ENCODE measurements around the gene CCDC51.

Gene CCDC51

DNA sequence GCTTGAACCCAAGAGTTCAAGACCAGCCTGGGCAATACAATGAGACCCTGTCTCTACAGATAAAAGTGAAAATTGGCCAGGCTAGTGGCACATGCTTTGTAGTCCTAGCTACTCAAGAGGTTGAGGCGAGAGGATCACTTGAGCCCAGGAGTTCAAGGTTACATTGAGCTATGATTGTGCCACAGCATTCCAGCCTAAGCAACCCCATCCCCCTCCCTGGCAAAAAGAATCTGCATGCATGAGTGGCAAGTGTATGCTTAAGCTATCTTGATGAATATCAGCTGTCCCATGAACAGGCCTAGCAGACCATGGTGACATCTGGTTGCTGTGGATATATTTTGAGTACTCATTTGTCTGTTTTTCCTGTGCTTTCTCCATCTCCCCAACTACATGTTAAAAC lies 11.4 kb upstream of the CCDC51 start:
- peaks cover 8% of the 10 kb centered on the region for H3K4me1 ChIP-seq (ENCODE audit: low read length)
- peaks cover 24% of the 10 kb centered on the region for H3K79me2 ChIP-seq (ENCODE audit: low read length)
- H4K20me1 ChIP-seq (ENCODE audit: insufficient read depth, low read length) = no peaks in the 10 kb centered on the region
- H3K36me3 ChIP-seq (replicated peaks; ENCODE audit: low read depth, low read length) = peaks cover 32% of the 10 kb centered on the region
- H3K4me2 ChIP-seq (ENCODE audit: low read length) = no peak overlapping the region
- H3K9ac ChIP-seq (ENCODE audit: low read length) = no peak overlapping the region
- no peak overlapping the region for H3K4me3 ChIP-seq (ENCODE audit: low read length)
- no peak overlapping the region for H2AFZ ChIP-seq (ENCODE audit: low read depth, low read length)
- no peaks in the 10 kb centered on the region for H3K9me3 ChIP-seq (ENCODE audit: insufficient read depth, low read length)
- H3K27me3 ChIP-seq (ENCODE audit: low read depth, low read length) = no peaks in the 10 kb centered on the region
- H3K27ac ChIP-seq (ENCODE audit: low read length) = no peak overlapping the region
- TF ChIP-seq, protein P1, sequence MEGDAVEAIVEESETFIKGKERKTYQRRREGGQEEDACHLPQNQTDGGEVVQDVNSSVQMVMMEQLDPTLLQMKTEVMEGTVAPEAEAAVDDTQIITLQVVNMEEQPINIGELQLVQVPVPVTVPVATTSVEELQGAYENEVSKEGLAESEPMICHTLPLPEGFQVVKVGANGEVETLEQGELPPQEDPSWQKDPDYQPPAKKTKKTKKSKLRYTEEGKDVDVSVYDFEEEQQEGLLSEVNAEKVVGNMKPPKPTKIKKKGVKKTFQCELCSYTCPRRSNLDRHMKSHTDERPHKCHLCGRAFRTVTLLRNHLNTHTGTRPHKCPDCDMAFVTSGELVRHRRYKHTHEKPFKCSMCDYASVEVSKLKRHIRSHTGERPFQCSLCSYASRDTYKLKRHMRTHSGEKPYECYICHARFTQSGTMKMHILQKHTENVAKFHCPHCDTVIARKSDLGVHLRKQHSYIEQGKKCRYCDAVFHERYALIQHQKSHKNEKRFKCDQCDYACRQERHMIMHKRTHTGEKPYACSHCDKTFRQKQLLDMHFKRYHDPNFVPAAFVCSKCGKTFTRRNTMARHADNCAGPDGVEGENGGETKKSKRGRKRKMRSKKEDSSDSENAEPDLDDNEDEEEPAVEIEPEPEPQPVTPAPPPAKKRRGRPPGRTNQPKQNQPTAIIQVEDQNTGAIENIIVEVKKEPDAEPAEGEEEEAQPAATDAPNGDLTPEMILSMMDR (IDR thresholded peaks at IDR 0.05; ENCODE audit: low read depth, low read length) = no peak
- TF ChIP-seq EZH2phosphoT487 (IDR thresholded peaks at IDR 0.05; ENCODE audit: low read depth) = no peak

DNA sequence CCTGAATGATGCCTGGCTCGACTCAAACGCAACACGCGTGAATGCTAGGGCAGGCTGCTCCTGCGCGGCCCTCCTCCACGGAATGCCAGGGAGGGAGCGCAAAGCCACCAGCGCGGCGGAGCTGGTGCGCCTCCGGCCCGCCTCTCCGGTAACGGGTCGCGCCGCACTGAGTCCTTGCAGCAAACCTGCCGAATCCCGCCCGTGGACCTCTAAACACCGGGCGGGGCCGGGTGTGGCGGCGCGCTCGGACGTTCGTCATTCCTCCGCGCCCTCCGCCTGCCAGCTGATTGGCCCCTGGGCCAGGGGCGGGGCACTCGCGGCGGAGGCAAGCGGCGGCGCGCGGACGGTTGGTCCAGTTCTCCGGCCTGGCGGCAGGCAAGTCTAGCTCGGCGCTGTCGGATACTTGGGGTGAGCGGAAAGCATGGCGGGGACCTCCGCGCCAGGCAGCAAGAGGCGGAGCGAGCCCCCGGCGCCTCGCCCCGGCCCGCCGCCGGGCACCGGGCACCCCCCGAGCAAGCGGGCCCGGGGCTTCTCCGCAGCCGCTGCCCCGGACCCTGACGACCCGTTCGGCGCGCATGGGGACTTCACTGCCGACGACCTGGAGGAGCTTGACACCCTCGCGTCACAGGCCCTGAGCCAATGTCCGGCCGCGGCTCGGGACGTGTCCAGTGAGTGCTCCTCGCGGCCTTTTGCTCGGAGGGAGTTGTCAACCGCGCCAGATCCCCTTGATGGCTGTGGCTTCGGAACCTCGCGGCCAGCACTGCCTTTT lies 6.7 kb upstream of the CCDC51 start, which contains the start of gene ATRIP:
Gene ATRIP, plus strand, starts transcription at position 313 of the 769 bp plus-strand sequence. Its CDS starts 109 bp downstream, at position 422.
- Histone ChIP-seq H3K27ac (ENCODE audit: low read length) (no peak within 1 kb of the TSS), H4K20me1 (ENCODE audit: insufficient read depth, low read length) (peaks cover 3% of the 10 kb centered on the region; the same call in 1 of the 2 replicates), H2AFZ (ENCODE audit: low read depth, low read length) (peak within 1 kb of the TSS; percentile 81), H3K9ac (ENCODE audit: low read length) (peak within 1 kb of the TSS; percentile 76), H3K9me3 (ENCODE audit: insufficient read depth, low read length) (no peaks in the 10 kb centered on the region), H3K4me1 (ENCODE audit: low read length) (peaks cover 20% of the 10 kb centered on the region), H3K4me2 (ENCODE audit: low read length) (peak within 1 kb of the TSS; percentile 92), H3K79me2 (ENCODE audit: low read length) (peaks cover 50% of the 10 kb centered on the region), H3K4me3 (ENCODE audit: low read length) (peak within 1 kb of the TSS; percentile 89), H3K36me3 (replicated peaks; ENCODE audit: low read depth, low read length) (peaks cover 24% of the 10 kb centered on the region), H3K27me3 (ENCODE audit: low read depth, low read length) (no peaks in the 10 kb centered on the region)
- TF ChIP-seq, protein P1 (IDR thresholded peaks at IDR 0.05; ENCODE audit: low read depth, low read length) = no peak
- TF ChIP-seq EZH2phosphoT487 (IDR thresholded peaks at IDR 0.05; ENCODE audit: low read depth) = no peak

DNA sequence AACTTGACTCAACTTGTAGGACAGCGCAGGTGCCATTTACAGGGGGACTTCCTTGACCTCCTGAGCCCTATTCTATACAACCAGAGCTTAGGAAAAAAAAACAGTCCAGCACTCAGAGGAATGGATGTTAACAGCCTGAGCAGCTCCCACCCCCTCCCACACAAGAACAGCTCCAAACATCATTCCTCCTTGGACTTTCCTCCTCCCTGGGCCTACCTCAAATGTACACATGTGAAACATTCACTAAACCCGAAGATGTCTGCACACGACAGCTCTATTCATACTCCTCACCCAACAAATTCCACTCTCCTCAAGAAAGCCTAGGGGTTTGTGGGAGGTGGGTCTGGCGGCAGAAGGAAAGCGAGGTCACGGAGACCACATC lies 6.1 kb upstream of the CCDC51 start:
- Histone ChIP-seq H3K27ac (ENCODE audit: low read length) (no peak overlapping the region), H3K27me3 (ENCODE audit: low read depth, low read length) (no peaks in the 10 kb centered on the region), H3K36me3 (replicated peaks; ENCODE audit: low read depth, low read length) (peaks cover 22% of the 10 kb centered on the region), H3K9me3 (ENCODE audit: insufficient read depth, low read length) (no peaks in the 10 kb centered on the region), H3K4me3 (ENCODE audit: low read length) (peak overlapping the region; percentile 89), H3K4me1 (ENCODE audit: low read length) (peaks cover 24% of the 10 kb centered on the region), H3K4me2 (ENCODE audit: low read length) (peak overlapping the region; percentile 79), H4K20me1 (ENCODE audit: insufficient read depth, low read length) (peaks cover 4% of the 10 kb centered on the region; the same call in 1 of the 2 replicates), H3K79me2 (ENCODE audit: low read length) (peaks cover 56% of the 10 kb centered on the region), H3K9ac (ENCODE audit: low read length) (peak overlapping the region; percentile 76), H2AFZ (ENCODE audit: low read depth, low read length) (peak overlapping the region; percentile 81)
- TF ChIP-seq, protein P1 (IDR thresholded peaks at IDR 0.05; ENCODE audit: low read depth, low read length) = no peak
- TF ChIP-seq EZH2phosphoT487 (IDR thresholded peaks at IDR 0.05; ENCODE audit: low read depth) = no peak

DNA sequence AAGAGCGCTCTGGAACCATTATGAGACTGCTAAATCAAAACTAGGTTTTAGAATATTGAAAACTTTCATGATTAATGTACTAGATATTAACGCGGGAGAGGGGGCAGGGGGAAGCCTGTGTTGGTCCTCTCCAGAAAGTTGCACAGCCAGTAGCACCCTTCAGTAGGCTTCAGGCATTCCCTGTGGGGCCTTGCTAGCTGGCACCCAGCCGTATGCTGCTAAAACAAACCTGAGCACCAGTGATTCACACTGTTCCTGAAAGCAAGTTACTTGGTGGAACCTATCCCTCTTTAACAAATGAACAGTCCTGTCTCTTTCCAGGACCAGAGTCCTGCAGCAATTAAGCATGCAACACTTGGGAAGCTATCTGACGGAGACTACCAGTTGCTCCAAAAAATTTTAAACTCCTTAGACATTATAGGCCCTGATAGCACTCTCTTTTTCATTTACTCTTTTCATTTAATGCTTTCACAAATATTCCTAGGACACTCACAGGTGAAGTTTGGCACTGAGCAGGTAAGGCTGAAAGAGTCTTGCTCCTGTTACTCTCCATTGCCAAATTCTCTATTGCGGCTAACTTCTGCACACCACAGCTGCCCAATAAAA lies 5.5 kb upstream of the CCDC51 start:
- TF ChIP-seq, protein P1 (IDR thresholded peaks at IDR 0.05; ENCODE audit: low read depth, low read length) = no peak
- TF ChIP-seq EZH2phosphoT487 (IDR thresholded peaks at IDR 0.05; ENCODE audit: low read depth) = no peak
- Histone ChIP-seq H3K4me1 (ENCODE audit: low read length) (peaks cover 24% of the 10 kb centered on the region), H3K4me3 (ENCODE audit: low read length) (peak overlapping the region; percentile 89), H3K36me3 (replicated peaks; ENCODE audit: low read depth, low read length) (peaks cover 22% of the 10 kb centered on the region), H3K4me2 (ENCODE audit: low read length) (peak overlapping the region; percentile 79), H3K79me2 (ENCODE audit: low read length) (peaks cover 63% of the 10 kb centered on the region), H4K20me1 (ENCODE audit: insufficient read depth, low read length) (peaks cover 4% of the 10 kb centered on the region; the same call in 1 of the 2 replicates), H3K9ac (ENCODE audit: low read length) (no peak overlapping the region), H3K9me3 (ENCODE audit: insufficient read depth, low read length) (no peaks in the 10 kb centered on the region), H3K27me3 (ENCODE audit: low read depth, low read length) (no peaks in the 10 kb centered on the region), H2AFZ (ENCODE audit: low read depth, low read length) (no peak overlapping the region), H3K27ac (ENCODE audit: low read length) (no peak overlapping the region)
